Activated CD4-positive, alpha-beta T cell treated with anti-CD3 and anti-CD28 coated beads, Interleukin-2, amount 50 U/mL, for 16 hours (primary cell): ENCODE measurements around the gene ZNF112.
"Not testable (repeated sequence)": the region's sequence is repeated elsewhere in the genome, so short reads cannot be mapped to it uniquely, and the experiment has no call there.

Experiments
- DNase-seq: peaks from one replicate; pipeline ENCODE4 v3.0.0-alpha.2; 2020

Gene ZNF112

DNA sequence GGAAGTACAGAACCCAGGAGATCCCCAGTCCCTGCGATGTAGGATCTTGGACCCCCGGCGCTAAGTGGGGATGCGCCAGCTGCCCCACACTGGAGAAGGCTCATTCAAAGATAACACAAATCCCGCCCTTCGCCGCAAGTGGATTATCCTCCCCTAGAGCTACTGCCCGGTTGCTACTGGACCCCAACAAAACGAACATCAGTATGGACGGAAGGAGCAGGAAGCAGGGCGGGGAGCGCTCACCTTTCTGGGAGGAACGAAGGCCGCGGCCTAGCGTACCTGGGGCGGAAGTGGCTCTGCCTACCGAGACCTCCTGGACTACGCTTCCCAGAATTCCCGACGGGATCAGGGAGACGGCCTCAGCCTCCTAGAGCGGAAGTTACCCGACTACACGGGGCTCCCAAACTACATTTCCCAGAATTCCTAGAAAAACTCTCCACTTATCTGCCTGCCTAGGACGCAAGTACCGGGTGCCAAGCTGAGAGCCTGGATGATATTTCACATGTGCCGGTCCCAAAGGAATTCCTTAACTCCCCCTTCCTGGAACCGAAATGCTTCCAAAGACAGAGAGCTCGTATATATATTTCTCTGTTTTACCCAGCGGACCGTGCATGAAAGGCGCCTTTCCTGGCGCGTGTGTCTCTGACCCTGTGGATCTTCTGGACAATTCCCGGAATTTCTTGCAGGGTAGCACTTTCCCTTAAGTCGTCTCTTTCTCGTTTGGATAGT lies at the start of gene ZNF112:
ZNF112 (minus strand) TSS at position 298 of the 729 bp plus-strand sequence. CDS start 16,141 bp downstream, outside the sequence.
- DNase-seq: peak; percentile 1

DNA sequence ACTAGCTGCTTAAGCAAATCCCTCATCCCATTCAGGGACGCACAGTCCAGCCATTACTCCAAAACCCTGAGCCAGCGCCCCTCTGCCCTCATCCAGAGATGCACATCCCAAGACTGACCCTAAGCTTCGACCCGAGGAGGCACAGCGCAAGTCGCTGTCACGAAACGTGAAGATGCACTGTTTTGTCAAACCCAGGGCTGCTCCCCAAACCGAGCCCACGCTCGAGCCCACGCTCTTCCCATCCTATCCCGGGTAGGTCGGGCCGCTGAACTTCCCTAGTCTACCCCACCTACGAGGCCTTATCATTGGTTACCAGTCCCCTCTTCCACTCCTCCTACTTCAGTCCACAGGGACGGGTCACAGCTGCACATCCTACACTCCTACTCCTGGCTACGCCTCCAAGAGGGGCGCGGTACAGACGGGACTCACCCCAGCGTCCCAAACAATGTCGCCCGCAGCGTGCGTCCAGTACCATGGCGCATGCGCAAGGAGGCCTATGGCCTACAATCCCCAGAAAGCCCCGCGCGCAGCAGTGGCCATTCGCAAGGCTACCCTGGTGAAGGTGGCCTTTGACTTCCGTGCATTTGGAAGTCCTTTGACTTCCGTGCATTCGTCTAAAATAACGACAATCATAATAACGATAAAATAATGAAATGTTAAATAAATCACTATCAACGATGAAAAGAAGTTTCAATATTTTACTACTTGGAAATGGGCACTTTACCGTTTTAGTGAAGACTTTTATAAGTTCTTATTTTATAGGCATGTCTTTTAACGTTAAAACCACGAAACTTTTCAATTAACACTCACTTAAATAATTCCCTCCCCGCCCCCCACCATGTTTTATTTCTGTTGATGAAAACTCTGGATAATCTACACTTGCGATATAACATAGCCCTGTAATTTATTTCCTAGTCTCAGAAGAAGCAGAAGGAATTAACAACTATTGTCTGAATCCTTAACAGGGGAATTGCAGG lies 44.9 kb upstream of the ZNF112 start, which contains the start of gene ZNF285:
ZNF285 (minus strand) TSS at position 470 of the 977 bp plus-strand sequence. CDS start 4,395 bp downstream, outside the sequence.
- DNase-seq: peak; percentile 74

DNA sequence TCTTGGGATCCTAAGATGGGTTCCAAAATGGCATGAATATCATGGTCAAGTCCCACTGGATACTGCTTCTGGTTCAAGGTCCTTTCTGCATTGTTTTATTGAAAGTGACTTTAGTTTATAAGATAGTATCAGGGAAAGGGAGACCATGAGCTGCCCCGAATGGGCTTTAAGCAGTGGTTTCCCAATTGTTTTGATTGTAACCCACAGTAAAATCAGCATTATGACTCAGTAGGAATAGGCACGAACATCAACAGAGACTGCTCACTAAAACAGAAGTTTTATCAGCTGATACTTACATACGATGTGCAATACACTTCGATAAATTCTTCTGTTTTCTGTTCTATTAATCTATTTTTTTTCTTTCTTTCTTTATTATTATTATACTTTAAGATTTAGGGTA lies 32.8 kb upstream of the ZNF112 start:
- DNase-seq: not testable (repeated sequence)

DNA sequence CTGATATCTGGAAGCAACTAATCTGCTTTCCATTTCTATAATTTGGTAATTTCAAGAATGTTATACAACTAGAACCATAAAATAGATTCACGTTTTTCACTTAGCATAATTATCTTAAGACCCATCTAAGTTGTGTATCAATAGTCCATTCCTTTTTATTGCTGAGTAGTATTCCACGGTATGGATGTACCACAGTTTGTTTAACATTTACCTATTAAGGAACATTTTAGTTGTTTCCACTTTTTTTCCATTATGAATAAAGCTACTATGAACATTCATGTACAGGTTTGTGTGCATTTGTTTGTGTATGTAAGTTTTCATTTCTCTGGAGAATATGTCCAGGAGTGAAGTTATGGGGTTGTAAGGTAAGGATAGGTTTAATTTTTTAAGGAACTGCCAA lies 18.3 kb upstream of the ZNF112 start:
- no peak for DNase-seq

DNA sequence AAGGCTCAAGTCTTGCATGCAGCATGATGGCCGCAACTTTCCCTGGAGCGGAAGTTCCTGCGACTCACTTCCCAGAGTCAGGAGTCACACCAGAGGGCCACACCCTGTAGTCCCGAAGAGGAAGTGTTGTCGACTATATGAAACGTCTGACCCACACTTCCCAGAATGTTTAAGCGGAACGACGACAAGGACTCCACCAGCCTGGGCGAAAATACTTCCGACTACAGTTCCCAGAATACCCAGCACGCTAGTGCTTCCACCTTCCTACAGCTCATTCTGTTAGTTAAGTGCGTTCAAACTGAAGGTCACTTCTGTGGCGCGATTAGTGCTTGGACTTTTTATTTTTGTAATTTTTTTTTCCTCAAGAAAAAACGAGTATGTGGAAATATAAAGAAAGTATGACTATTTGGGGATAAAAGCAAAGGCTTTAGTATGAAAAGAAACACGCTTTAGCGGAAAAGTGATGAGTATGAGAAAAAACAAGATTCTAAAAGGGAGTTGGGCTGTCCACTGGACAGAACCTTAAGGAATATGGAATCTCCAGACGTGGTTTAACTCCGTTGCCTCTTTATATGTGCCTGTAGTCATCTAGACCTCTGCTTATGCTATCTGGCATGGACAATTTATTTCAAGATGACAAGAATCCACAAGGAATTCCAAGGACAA lies 15.5 kb upstream of the ZNF112 start:
- no peak for DNase-seq

DNA sequence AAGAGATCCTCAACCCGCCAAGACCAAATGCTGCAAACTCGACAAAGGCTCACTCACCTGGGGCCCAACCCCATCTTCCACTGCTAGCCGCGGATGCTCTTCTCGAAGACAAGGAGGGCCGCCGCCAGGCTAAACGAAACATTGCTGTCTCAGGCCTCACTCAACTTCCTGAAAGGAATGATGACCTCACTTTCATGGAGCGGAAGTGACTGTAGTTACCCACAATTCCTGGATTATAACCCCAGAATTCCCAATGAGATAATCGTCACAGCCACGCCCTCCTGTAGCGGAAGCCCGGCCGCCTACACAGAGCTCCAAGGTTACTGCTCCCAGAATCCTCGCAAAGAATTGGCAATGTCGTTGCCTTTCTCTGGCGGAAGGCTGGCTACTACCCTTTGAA lies 10.5 kb upstream of the ZNF112 start:
- no peak for DNase-seq

DNA sequence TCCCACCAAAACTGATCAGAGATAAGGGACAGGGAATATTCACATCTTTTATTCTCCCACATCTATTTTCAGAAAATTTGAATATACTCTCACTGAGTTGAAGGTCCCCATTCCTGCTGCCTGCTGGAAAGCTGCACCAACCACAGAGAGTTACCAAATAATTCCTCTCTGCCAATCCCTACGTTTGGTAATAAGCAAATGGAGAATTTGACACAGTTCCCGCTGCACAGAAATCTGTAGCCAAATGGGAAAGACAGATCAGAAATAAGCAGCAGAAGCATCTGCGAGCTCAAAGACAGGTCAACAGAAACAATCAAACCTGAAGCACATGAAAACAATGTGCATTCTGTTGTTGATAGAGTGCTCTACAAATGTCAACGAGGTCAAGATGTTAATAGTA lies 9.9 kb downstream of the ZNF112 start:
- no peak for DNase-seq

DNA sequence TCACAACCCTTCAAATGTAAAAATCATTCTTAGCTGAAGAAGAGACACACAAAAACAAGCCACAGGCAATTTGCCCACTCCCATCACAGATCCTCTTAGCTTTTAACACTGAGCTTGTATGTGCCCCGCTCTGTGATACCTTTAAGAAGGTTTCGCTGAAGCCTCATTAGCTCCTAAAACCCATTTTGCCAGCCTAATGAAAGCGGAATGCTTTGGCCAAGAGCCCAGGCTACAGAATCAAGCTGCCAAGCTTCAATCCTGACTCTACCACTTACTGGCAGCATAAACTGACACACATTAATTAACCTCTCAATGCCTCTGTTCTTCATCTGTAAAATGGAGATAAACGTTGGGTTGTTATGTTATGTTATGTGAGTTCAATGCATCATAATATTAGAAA lies 10.5 kb downstream of the ZNF112 start:
- no peak for DNase-seq

DNA sequence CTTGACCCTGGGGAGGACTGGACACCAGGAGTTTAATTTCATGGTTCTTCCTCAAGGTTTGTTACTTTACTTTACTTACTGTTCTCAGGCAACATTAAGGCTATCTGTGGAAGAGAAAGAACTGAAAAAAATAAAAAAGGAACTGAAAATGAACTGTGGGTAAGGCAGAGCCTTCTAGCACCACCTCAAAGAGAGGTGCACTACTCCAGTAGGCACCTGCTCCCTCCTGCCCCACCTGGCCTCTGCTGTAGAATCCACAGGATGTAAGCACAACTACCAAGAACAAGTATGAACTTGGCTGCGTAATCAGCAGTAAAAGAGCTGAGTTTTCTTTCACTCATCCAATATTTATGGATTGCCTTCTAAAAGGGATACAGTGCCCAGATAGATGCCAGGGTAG lies 12.2 kb downstream of the ZNF112 start:
- no peak for DNase-seq

DNA sequence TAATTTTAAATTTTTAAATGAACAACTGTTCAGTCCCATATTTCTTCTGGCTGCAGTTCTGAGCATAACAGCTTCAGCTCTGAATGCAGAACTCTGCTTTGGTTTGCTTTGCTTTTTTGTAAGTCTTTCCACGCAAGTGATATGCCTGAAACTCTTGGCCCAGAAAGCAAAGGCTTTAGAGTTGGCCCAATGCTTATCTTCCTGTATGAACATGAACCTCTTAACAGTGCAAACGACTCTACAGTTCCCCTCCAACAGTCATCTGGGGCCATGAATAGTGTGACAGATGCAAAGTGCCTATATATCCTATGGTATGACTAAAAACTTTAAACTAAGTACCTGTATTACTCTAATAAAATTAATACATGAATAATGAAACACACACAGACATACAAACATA lies 14.7 kb downstream of the ZNF112 start:
- no peak for DNase-seq

DNA sequence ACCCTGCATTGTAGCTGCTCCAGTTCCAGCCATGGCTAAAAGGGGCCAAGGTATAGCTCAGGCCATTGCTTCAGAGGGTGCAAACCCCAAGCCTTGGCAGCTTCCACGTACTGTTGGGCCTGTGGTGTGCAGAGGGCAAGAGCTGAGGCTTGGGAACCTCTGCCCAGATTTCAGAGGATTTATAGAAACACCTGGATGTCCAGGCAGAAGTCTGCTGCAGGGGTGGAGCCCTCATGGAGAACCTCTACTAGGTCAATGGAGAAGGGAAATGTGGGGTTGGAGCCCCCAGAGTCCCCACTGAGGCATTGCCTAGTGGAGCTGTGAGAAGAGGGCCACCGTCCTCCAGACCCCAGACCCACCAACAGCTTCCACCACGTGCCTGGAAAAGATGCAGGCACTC lies 21.8 kb downstream of the ZNF112 start:
- DNase-seq: not testable (repeated sequence)

DNA sequence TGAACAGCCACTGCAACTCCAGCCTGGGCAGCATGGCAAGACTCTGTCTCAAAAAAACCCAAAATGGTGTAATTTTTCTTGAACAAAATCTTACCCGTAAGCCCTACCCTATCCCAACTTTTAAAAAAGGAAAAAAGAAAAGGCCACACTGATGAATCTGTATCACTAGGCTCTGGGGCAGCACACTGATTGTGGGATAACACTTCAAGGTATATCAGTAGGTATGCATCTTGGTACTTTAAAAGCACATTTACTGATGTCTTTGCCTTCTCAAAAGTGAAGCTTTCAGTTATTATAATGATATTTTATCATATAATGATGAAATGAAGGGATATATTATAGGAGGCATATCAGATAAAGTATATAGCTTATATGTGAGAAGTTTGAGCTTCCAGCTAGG lies 24.3 kb downstream of the ZNF112 start:
- DNase-seq: no peak

DNA sequence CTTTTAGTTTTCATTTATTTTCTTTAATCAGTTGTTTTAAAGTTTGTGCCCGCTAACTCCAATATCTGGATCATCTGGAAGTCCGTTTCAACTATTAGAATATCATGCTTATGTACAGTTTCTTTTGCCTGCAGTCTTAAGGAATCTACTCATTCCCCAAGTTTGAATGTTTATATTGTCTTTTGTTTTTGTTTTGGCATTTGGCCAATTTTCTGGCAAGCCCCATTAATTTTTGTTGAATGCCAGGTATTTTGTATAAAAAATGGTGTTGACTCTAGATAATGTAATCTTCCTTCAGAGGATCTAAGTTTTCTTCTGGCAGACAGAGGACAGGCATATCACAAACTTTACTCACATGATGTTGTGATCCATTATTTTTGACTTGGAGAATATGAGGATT lies 40.6 kb downstream of the ZNF112 start:
- DNase-seq: no peak

DNA sequence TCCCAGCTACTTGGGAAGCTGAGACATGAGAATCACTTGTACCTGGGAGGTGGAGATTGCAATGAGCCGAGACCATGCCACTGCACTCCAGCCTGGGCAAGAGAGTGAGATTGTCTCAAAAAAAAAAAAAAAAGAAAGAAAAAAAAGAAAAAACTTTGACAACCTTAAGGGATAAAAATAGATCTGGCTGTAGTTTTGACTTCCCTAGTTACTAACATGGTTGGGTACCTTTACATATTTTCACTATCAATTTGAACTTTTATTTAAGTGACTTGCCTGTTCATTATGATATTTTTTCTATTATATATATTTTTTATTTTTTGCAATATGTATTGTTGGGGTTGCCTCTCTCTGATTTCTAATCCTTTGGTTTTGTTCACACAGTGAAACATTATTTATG lies 43.2 kb downstream of the ZNF112 start:
- no peak for DNase-seq

DNA sequence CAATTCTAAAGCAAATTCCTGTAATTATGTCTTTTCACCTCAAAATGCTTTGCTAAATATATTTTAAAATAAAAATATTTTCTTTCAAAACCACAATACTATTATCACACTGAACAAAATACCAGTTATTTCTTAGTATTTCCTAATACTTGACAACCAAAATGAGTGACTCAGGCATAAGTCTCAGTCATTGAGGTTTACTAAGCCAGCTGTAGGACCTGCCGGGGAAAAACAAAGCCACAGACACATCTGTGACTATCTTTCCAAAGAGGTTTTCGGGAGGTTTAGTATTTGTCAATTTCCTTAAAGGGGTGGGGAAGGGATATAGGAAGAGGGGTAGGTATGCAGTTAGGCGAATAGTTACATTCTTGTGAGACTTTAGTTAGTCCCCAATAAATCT lies 48.5 kb downstream of the ZNF112 start:
- DNase-seq: no peak

DNA sequence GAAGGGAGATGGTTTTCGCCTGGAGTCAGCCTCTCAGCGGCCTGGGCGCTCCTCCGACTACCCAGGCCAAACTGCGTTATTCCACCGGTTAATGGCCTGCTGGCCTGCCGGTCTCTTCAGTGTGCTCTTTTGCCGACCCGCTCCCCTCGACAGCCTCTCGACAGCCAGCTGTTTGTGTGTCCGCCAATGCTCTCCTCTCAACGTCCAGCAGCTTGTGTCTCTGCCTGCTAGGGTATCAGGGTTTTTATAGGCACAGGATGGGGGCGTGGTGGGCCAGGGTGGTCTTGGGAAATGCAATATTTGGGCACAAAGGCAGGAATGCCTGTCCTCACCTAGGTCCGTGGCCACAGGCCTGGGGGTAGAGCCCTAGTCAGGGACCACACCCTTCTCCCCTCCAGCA lies 50.2 kb downstream of the ZNF112 start:
- no peak for DNase-seq

DNA sequence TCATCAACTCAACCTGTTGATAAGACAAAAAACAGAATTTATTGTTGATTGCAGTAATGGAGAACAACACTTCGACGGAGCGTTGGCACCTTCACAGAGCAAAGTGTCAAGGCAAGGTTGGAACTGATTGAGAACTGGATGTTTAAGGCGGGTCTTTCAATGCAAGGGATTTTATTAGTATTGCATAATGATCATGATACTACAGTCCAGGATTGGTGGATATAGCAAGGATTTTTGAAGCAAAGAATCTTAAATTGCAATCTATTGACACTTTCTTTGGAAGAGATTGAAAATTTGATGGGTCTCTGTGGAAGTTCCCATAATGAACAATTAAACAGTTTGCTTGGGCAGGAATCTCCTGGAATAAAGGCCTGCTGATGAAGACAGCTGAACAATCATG lies 51.0 kb downstream of the ZNF112 start:
- DNase-seq: no peak

DNA sequence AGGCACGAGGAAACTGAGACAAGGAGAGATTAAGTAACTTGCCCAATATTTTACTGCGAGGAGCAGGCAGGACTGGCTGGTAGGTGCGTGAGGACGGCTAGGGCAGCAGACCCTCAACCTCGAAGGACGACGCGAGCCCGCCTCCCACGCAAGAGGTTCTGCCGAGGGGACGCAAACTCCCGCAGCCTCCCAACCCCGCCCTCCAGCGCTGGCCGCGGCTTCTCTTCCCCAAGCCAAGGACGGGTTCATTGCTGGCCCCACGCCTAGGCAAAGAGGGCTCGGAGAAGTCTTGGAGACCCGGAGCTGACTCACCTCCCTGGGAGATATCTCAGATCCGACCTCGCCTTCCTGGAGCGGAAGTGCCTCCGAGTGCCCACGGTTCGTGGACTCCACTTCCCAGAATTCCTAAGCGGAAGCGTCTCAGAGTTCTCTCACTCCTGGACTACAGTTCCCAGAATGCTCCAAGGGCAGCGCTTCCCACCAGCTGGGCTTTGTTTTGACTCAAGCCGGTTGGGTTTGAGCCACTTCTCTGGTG lies 51.8 kb downstream of the ZNF112 start, which contains the start of gene ZNF235:
ZNF235 (minus strand) TSS at position 367 of the 535 bp plus-strand sequence. CDS start 1,621 bp downstream, outside the sequence.
- peak; percentile 90 for DNase-seq

DNA sequence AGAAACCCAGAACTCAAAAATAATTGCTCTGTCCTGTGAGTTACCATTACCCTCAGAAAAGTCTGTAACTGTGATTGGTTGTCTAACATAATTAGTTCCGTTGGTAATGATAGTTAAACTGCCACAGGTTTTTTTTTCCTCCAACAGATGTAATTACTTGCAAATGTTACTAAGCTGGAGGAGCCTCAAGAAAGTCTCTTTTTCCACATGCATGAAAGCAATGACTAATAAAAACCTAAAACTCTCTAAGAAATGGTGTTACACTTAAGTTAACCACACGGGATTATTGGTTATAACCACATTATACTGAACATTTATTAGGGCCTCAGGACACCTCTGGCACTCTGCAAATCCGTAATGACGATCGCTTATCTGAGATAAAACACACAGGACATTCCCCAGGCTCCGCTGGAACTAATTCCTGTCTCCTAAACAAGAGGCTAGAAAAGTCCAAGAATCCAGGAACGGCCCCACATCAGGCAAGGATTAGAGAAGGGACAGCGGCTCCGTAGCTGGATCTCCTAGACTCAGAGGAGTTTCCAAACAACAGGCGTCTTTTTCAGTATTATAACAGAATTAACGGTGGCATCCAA lies 52.4 kb downstream of the ZNF112 start:
- DNase-seq: peak; percentile 10

DNA sequence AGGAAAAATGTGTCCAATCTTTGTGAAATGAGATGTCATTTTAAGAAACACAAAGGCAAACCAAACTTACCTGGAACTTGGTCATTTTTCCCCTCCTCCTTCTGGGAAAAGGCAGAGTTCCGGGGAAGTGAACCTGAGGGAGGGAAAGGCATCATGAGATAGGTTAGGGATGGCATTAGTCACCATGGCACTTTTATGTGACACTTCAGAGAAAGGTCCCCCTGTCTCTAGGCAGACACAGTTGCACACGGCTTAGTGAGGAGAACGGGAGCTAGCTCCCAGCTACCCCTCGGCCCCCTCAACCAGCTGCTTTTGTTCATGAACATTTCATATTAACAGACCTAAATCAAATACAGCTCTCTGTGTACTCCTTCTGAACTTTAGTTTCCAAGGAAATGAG lies 53.2 kb downstream of the ZNF112 start:
- no peak for DNase-seq

DNA sequence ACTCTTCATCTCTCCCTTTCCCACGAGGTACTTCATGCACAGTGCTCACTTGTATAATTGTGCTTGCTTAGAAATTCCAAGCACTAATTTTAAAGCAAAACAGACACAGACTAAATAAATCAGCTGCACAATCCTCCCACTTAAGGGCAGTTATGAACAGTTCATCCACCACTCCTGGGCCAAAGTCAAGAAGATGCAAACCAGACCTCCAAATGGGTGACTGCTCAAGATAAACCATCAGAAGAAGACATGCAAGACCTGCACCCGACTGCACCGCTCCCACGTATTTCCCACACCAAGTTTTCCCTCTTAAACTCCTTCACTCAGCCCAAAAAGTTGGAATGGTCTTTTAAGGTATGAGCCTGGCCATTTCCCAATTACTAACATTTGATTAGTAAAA lies 71.5 kb downstream of the ZNF112 start:
- DNase-seq: no peak

DNA sequence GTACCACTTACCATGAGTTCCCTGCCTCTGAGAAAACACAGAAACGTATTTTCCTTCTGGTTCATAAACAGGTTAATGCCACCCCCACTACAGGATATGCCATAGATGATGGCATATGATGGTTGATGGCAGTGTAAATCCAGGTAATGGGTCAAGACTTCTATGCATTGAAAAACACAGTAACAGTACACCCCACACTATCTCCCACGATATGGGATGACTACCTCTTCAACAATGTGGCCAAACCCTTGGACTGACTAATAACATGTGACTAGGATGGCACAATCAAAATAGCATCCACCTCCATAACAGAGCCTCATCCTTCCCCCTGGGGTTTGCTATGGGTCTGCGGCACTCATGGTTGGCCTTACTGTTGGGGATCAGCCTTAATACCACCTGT lies 73.6 kb downstream of the ZNF112 start:
- no peak for DNase-seq

DNA sequence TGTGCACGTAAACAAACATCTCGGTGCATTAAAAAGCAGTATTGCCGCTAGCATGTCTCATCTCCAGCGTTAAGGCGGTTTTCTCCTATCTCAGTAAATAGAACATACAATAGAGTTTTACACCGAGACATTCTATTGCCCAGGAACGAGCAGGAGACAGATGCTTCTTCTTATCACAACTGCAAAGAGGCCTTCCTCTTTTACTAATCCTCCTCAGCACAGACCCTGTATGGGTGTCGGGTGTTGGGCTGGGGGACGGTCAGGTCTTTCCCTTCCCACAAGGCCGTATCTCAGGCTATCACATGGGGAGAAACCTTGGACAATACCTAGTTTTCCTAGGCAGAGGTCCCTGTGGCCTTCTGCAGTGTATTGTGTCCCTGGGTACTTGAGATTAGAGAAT lies 75.6 kb downstream of the ZNF112 start:
- no peak for DNase-seq
